ENCODE data around the gene RPTOR.

The RPTOR gene

GRCh38 chr17:81009136-81009535 is 464.5 kb downstream of the RPTOR start:
- no peak for DNase-seq

GRCh38 chr17:81010935-81011334 is 466.3 kb downstream of the RPTOR start:
- DNase-seq, result no peak

- DNase-seq, result no peak
These were observed 467.3 kb downstream of the RPTOR start for GRCh38 chr17:81011951-81012350.

GRCh38 chr17:81012574-81013447 is 468.2 kb downstream of the RPTOR start:
- no peak for DNase-seq

GRCh38 chr17:81013642-81014041 is 469.0 kb downstream of the RPTOR start:
- no peak for DNase-seq

- no peak for DNase-seq
These were observed 470.5 kb downstream of the RPTOR start for GRCh38 chr17:81015136-81015535.
